ENCODE data around the gene HORMAD2.

HORMAD2 gene, protein sequence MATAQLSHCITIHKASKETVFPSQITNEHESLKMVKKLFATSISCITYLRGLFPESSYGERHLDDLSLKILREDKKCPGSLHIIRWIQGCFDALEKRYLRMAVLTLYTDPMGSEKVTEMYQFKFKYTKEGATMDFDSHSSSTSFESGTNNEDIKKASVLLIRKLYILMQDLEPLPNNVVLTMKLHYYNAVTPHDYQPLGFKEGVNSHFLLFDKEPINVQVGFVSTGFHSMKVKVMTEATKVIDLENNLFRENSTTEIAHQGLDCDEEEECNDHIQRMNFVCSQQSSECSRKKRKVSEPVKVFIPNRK

DNA sequence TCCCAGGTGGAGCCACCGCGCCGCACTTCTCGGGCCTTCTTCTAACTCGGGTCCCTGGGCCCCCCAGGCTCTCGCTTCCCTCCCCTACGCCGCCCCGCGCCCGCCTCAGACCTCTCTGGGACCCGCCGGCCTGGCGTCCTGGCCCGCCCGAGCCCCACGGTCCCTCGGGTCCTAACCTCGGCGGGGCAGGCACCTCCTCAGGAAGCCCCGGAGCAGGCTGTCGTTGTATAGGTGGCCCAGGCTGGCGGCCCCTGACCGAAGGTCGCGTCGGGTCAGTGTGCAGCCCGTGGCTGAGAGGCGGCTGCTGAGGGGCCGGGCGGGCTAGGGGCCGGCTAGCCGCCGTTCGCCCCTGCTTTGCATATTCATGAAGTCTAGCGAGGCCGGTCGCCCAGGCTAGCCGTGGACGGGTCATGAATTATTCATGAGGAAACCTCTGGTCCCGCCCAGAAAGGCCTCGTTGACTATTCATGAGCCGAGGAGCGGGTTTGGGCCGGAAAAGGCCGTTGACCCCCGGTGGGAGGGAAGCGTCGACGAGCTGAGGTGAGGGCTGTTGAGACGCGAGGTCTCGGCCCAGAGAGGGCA, at the start of gene HORMAD2:
Gene HORMAD2, plus strand, starts transcription at position 513 of the 582 bp plus-strand sequence. CDS start 13,489 bp downstream, outside the sequence.
- no peak for DNase-seq

DNA sequence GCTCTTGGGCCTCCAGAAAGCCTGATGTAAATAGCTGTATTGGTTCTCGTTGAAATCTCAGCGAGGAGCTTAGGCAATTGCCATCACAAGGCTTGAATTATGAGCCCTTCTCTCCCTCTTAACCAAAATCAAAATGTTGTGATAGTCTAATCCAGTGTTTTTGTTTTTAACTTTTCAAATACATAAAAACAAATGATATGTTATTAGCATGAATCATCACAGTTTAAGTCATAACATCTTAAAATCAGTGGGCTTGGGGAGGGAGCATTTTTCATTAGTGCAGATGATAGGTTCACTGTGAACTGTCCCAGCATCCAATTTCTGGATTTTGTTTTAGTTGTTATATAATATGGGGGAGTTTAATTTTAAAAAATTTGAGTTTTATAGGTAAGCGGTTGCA, 48.9 kb upstream of the HORMAD2 start:
- DNase-seq: no peak

DNA sequence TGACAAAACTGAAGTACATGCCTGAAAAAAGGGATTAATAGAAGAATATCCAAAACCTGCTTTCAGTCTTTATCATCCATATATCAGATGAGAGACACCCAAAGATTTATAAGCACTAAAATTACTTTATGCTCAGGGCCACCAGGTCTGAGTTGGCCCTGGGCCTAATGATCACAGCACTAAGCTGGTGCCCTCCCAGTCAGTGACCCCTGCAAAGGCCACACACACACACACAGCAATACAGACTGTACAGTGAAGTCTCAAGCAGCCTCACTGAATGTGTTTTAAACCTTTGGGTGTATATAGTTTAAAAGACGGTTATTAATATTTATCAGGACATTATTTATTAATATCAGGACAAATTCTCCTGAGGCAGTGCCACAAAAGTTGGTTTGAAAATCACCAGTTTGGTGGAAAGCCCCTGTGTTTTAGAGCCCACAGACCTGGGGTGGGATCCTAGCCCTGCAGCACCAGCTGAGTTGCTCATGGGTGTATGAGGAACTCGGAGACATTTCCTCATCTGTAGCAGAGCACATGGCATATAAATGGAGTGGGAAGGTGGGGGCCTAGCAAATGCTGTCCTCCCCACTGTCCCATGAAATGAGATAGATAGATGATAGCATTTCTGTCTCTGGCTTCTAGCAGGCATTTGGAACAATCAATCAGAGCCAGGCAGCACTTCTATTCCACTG, 48.4 kb upstream of the HORMAD2 start:
- no peak for DNase-seq

DNA sequence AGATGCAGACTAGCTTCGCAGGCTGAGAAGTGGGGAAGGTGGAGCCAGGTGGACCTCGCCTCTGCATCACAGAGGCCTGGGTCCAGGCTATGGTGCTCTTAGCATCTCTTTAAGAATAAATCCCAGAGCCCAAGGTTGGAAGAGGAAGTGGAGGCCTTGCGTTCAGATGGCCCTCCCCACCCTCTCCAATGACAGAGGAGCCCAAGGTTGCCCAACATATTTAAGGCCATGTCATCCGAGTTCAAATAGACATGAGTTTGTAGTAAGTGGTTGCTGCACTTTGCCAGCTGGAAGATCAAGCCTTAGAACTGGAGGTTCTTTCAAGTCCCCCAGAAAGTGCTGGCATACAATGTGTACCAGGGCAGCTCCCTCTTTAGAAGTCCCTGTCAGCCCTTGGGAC, 47.1 kb upstream of the HORMAD2 start:
- no peak for DNase-seq

DNA sequence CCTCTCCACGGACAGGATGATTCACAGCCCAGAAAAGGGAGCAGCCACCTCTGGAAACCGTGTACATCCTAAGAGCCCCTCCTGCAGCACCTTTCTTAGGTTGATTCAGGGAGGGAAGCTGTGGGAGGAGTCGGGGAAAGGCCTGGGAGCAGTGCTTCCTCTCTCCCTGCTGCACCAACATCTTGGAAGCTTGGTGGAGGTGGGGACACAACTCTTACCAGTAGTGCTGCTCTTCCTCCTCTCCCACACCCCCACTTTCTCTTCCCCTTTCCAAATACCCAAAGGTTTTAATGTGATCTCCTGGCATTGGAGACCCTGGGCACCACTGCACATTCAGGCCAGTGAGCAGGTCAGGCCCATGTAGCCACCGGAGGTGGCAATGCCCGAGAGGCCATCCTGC, 46.4 kb upstream of the HORMAD2 start:
- DNase-seq: no peak

DNA sequence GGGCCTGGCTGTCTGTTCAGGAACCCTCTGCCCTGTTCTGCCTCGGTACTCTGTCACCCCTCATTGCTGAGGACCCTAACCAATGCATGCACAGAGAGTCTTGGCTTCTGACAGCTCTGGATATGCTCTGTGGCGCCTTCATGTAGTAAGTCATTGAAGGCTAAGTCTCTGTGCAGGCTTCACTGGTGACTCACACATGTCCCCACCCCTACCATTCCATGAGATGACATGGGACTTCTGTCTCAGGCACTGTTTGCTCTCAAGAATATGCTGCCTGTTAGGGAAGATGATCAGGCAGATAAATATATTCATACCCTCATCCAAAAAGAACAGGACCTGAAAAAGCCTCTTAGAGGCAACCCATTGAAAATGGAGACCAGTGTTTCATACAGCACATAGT, 43.6 kb upstream of the HORMAD2 start:
- DNase-seq: no peak

DNA sequence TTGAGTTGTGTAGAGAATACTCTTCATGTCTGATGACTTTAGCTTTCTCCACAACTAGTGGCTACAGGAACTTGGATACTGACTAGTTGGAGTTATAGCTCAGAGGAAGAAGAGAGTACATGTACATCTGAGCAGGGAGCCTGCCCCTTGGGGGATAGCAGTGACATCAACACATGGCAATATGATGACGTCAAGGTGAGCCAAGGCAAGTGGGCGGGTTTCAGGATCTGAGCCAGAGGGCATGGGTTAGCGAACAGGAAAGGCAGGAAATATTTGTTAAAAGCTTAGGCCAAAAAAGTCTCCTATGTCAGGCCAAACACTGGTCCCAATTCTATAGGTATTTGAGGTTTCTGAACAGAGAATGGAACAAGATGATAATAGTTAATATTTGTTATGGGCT, 42.0 kb upstream of the HORMAD2 start:
- no peak for DNase-seq

DNA sequence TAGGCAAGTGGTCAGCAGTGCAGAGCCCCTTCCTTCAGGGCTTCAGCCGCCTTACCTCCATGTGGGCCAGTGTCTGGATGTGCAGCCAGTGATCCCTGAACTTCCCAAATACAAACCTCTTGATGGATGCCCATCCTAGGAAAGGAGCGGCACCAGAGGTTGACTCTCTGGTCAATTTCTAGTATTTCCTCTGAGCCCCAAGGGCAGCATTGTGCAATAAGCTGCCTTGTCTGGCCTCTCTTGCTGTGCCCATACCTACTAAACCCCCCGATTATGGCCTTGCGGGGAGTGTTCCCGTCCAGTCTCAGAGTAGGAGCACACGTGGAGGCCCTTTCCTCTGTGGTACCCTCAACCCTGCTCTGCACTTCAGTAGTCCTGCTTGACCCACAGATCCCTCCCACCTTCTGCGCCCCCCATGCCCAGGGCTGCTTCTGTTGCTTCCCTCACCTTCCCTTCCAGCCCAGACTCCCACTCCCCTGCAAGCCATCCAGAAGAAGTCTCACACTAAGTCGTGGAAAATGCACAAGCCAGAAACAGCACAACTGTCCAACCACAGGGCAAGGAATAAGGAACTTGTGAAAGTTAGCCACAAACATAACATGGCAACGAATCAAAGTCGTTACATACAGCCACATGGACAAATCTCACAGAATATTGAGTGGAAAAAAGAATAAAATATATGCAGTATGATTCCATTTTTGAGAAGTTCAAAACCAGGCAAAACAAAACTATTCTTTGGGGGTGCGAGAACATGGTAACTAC, 39.6 kb upstream of the HORMAD2 start:
- DNase-seq: no peak

DNA sequence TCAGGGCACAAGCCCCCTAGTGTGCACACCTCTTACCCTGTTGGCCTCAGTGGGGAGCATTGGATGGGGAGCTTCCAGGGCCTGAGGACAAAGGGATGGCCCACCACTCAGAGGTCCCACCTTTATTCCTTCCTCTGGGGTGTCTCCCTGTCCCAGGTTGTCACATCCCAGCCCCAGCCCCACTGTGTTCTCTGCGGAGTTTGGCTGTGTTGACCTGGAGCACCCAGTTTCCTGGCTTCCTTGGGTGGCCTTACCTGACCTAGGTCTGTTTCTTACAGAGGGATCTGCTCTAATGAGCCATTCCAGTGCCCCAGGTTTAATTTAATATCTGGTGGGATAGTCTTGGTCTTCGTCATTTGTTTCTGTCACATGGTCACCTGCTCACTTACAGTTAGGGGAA, 38.8 kb upstream of the HORMAD2 start:
- no peak for DNase-seq

DNA sequence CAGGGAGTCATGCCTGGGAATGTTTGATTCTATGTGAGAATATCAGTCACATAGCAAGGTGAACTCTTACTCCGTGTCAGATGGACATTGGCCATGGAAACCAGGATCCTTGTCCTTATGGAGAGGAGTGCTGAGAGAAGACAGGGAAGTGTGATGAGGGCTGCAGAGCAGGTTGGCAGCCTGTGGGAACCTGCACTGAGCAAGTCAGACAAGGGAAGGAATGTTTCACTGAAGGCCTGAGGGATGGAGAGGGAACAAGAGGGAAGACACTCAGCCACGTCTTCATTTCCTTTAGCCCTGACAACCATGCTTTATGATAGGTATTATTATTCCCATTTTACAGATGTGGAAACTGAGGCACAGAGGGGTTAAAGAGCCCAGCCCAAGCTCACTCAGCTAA, 38.4 kb upstream of the HORMAD2 start:
- DNase-seq: no peak

DNA sequence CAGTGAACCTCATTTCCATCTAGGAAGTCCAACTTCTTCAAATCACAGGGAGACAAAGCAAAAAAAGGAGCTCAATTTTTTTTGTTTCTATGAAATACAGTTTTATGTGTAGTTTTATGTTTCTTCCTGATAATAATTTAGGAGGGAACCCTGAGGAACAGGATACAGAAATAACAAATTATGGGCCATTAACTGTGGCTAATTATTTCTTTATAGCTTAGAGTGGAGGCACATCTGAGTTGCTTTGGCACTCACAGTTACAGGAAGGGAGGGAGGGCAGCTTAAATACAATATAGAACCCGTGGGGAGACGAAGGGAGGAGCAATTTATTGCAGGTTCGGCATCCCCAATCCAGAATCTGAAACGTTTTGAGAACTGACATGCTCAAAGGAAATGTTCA, 37.1 kb upstream of the HORMAD2 start:
- DNase-seq: no peak

DNA sequence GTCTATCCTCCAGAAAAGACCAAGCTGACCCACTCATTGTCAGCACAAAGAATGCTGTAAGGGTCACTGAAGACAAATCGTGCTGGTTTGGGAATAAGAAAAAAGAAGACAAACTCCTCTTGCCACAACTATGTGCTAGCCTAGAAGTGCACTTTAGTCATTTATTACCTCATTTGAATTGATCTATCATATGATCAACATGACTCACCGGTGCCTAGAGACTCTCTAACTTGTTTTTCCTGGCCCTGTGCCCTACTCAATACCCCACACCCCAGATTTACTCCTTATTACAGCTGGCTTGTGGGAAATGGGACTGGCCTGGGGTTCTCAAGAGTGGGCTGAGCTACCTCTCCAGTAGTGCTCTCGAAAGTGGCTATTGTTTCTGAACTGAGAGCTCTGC, 35.9 kb upstream of the HORMAD2 start:
- no peak for DNase-seq

DNA sequence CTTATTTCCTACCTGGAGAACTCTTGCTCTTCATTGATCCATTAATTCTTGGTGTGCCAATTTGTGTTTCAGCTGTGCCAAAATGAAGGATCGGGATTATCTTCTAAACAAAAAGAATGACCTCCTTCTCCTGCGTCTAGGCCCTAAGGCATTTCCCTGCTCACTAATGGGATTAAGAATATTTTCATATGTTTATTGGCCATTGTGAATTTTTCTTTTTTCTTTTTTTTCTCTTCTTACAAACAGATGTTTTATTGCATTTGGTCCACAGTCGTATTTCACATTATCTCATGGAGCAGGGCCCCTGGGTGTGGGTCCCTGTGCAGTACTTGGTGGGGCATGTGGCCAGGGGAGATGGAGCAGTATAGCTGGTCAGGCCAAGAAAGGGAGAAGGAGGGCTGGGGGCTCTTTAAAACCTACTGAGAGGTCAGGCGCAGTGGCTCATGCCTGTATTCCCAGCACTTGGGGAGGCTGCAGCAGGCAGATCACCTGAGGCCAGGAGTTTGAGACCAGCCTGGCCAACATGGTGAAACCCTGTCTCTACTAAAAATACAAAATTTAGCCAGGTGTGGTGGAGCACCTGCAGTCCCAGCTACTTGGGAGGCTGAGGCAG, 35.3 kb upstream of the HORMAD2 start:
- DNase-seq: no peak

DNA sequence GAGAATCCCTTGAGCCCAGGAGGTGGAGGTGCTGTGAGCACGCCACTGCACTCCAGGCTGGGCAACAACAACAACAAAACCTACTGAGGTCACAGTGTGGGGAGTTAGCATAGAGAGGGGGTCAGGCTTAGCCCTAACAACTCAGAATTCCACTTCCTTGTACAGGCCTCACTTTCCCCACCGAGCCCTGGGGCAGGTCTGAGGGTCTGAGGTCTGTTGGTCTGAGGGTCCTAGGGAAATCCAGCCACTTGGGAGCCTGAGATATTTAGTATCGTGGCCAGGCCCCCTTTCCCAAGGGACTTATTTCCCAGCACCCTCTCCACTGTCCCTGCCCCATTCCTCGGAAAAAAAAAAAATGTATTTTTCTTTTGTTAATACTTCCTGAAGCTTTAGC, 34.8 kb upstream of the HORMAD2 start:
- no peak for DNase-seq

DNA sequence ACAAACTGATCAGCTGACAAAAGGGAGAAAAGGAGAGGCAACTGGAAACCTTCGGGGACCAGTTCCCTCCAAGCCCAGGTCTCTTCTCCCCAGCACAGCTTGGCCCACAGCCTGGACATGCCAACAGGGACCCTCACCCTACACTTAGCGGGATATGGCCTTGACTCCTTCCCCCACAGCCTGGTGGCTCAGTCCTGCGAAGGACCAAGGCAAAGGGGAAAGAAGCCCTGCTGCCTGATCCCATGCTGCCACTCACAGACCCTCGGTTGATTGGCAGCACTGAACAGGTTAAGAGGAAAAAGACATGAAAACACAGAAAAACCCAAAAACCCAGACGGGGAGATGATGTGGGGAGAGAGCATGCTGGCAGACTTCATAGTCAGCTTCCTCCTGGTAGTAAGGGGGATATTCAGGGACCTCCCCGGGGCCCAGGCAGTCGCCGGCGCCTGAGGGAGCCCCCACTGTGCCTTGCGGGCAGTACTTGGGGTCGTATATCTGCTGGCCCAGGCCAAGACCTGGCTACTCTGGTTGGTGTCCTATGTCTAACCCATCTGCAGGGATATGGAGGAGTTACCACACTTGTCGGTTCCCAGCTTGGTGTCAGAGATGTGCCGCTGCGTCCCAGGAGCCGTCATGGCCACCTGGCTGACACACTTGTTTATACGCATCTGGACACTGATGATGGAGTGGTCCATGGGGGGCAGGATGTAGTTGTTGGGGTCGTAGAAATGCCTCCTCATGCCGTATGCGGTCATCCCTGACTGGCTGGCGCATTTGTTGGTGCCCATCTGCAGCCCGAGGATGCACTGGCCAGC, 34.2 kb upstream of the HORMAD2 start:
- no peak for DNase-seq

DNA sequence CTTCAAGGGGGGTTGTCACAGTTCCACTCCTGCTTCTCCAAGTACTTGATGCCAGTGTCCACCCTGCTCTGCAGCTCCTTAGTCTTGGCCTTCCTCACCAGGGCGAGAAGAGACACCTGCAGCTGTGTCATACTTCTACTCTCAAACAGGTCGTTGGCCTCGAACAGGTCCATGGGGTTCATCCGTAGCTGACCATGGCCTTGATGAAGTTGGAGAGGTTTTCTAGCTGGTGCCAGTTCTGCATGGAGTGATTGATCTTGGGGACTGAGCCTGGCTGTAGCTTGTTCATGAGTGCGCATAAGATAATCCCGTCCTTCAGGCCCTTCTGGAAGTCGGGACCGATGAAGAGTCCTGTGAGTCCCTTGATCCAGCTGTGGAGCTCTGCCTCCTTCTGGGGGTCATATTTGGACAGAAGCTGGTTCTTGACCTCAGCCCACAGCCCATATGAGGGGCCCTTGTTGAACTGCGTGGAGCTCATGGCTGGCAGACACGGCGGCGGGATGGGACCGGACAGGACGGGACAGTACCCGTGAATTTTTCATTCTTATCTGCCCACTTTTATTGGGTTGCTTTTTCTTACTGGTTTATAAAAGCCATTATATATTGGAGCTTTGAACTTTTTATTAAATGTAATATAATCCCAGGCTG, 33.4 kb upstream of the HORMAD2 start:
- no peak for DNase-seq

DNA sequence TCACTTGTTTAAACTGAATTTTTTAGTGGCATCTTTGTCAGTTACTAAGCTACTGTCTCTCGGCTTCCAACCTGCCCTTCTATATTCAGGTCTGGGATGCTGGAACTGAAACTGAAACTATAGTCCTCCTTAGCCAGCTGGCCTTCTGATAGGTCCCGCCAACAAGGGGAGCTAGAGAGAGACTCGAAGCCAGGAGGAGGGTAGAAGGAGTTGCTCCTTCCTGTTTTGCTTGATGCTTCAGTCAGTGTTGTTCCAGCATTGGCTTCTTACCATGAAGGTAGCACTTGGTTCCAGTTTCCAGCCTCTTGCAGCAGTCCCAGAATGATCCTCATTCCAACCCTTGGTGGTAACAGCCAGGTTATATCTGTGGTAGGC, 32.9 kb upstream of the HORMAD2 start:
- DNase-seq: no peak

DNA sequence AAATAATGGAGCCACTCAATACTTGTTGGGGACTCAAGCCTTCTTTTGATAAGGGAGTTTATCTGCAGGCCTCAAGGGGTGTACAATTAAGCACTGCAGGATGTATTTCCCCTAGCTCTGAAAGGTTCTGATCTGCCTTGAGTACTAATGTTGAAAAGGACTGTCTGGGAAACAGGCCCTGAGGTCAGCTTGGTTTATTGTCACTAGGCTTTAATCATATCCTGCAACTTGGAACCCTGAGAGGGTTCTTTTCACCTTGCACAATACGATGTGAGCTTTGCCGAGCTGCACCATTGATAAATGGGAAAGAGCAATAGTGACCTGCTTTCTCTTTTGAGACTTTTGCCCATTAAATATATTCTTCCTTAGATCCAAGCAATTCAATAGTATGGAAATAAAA, 31.6 kb upstream of the HORMAD2 start:
- DNase-seq: no peak

DNA sequence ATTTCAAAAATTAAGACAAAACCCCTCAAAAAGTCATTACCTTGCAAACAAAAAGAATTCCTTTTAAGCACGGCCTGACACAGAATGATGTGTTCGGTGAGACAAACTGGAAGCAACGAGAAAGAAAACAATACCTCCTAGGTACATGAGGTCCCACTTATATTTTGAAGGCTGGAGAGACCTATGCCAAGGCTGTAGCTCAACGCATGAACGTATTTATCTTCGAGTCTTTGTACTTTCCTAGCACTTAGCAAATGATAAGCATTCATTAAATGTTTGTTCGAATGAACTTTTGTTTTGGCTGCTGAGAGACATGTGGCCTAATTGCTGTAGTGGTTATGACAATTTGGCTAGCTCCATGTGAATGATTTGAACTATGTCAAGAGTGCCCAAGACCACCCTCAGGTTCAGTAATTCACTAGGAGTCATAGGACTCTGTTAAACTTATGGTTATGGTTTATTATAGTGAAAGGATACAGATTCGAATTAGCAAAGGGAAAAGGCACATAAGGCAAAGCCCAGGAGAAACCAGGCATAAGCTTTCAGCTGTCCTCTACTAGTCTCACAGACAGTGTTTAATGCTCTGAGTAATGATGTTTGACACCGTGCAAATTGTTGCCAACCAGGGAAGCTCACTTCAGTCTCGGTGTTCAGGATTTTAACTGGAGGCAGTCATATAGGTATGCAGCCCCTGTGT, 26.0 kb upstream of the HORMAD2 start:
- no peak for DNase-seq

DNA sequence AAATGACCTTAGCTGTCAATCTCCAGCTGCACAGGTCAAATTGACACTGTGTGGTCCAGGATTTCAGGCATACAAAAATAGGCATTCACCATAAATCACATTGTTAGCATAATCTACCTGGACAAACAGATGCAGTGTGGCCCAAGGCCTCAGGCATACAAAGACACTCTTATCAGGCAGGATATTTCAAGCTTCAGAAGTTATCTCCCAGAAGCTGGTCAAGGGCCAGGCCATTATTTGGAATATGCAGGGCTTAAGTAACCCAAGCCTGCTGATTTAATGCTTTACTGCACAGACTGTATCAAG, 25.5 kb upstream of the HORMAD2 start:
- no peak for DNase-seq

DNA sequence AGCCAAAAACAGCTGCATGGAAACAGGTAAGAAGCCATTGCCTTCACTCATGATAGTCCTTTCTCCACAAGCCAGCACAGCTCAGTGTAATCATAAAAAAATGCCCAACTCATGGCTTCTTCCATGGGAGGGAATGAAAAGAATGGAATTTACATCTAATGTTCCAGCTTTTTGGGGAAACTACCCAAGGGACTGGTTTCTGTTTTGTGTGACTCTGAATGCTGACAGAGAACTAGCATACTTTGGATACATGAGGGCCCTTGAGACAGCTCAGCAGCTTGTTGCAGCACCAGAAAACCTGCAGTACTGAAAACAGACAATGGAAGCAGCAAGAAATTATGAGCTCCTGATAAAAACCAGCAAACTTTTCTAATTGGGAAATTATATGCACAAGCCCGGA, 24.2 kb upstream of the HORMAD2 start:
- DNase-seq: no peak

All from NCI-H2081 treated with DMSO at 0.1 percent for 48 hours (cell line).